ENCODE measurements around the gene MCC.

MCC gene

GRCh38 chr5:113020461-113021273 is 467.6 kb downstream of the MCC start:
- Histone ChIP-seq H3K9me3 (ENCODE audit: insufficient read depth, low read length) (no peaks in the 10 kb centered on the region), H3K9ac (ENCODE audit: insufficient read length, low read depth) (no peak overlapping the region), H3K27me3 (ENCODE audit: insufficient read depth, insufficient read length) (no peaks in the 10 kb centered on the region), H3K4me1 (ENCODE audit: insufficient read depth, insufficient read length) (no peaks in the 10 kb centered on the region), H3K4me3 (ENCODE audit: insufficient read length, low read depth) (no peak overlapping the region), H3K36me3 (ENCODE audit: insufficient read depth, insufficient read length, low read length) (peaks cover 45% of the 10 kb centered on the region)
- DNase-seq (ENCODE audit: low read depth, low spot score): no peak
- TF ChIP-seq YY1 (IDR thresholded peaks at IDR 0.05; ENCODE audit: insufficient read depth, insufficient read length) (no peak), ZNF274 (IDR thresholded peaks at IDR 0.05; ENCODE audit: low read depth, low read length) (no peak), SUZ12 (IDR thresholded peaks at IDR 0.05; ENCODE audit: extremely low read depth, insufficient read depth, insufficient read length) (no peak)

GRCh38 chr5:113017881-113018635 is 470.2 kb downstream of the MCC start:
- H3K27me3 ChIP-seq (ENCODE audit: insufficient read depth, insufficient read length): no peaks in the 10 kb centered on the region
- H3K36me3 ChIP-seq (ENCODE audit: insufficient read depth, insufficient read length, low read length): peaks cover 54% of the 10 kb centered on the region
- TF ChIP-seq SUZ12 (IDR thresholded peaks at IDR 0.05; ENCODE audit: extremely low read depth, insufficient read depth, insufficient read length): no peak
- no peak for TF ChIP-seq ZNF274 (IDR thresholded peaks at IDR 0.05; ENCODE audit: low read depth, low read length)
- TF ChIP-seq YY1 (IDR thresholded peaks at IDR 0.05; ENCODE audit: insufficient read depth, insufficient read length): no peak
- H3K4me3 ChIP-seq (ENCODE audit: insufficient read length, low read depth): no peak overlapping the region
- no peaks in the 10 kb centered on the region for H3K4me1 ChIP-seq (ENCODE audit: insufficient read depth, insufficient read length)
- no peaks in the 10 kb centered on the region for H3K9me3 ChIP-seq (ENCODE audit: insufficient read depth, low read length)
- no peak overlapping the region for H3K9ac ChIP-seq (ENCODE audit: insufficient read length, low read depth)
- DNase-seq (ENCODE audit: low read depth, low spot score): no peak

- Histone ChIP-seq H3K4me3 (ENCODE audit: insufficient read length, low read depth) (no peak overlapping the region), H3K36me3 (ENCODE audit: insufficient read depth, insufficient read length, low read length) (peaks cover 77% of the 10 kb centered on the region), H3K9me3 (ENCODE audit: insufficient read depth, low read length) (no peaks in the 10 kb centered on the region), H3K27me3 (ENCODE audit: insufficient read depth, insufficient read length) (no peaks in the 10 kb centered on the region), H3K9ac (ENCODE audit: insufficient read length, low read depth) (no peak overlapping the region), H3K4me1 (ENCODE audit: insufficient read depth, insufficient read length) (no peaks in the 10 kb centered on the region)
- no peak for DNase-seq (ENCODE audit: low read depth, low spot score)
- no peak for TF ChIP-seq ZNF274 (IDR thresholded peaks at IDR 0.05; ENCODE audit: low read depth, low read length)
These were observed 482.8 kb downstream of the MCC start for GRCh38 chr5:113005454-113005853.

GRCh38 chr5:113003763-113004162 is 484.5 kb downstream of the MCC start:
- no peak overlapping the region for H3K4me3 ChIP-seq (ENCODE audit: insufficient read length, low read depth)
- no peaks in the 10 kb centered on the region for H3K4me1 ChIP-seq (ENCODE audit: insufficient read depth, insufficient read length)
- DNase-seq (ENCODE audit: low read depth, low spot score): no peak
- TF ChIP-seq YY1 (IDR thresholded peaks at IDR 0.05; ENCODE audit: insufficient read depth, insufficient read length): no peak
- TF ChIP-seq SUZ12 (IDR thresholded peaks at IDR 0.05; ENCODE audit: extremely low read depth, insufficient read depth, insufficient read length): no peak
- TF ChIP-seq ZNF274 (IDR thresholded peaks at IDR 0.05; ENCODE audit: low read depth, low read length): no peak
- H3K36me3 ChIP-seq (ENCODE audit: insufficient read depth, insufficient read length, low read length): peaks cover 70% of the 10 kb centered on the region
- no peak overlapping the region for H3K9ac ChIP-seq (ENCODE audit: insufficient read length, low read depth)
- no peaks in the 10 kb centered on the region for H3K27me3 ChIP-seq (ENCODE audit: insufficient read depth, insufficient read length)
- H3K9me3 ChIP-seq (ENCODE audit: insufficient read depth, low read length): no peaks in the 10 kb centered on the region

GRCh38 chr5:113002423-113002822 is 485.8 kb downstream of the MCC start:
- no peaks in the 10 kb centered on the region for H3K4me1 ChIP-seq (ENCODE audit: insufficient read depth, insufficient read length)
- TF ChIP-seq YY1 (IDR thresholded peaks at IDR 0.05; ENCODE audit: insufficient read depth, insufficient read length) (no peak), ZNF274 (IDR thresholded peaks at IDR 0.05; ENCODE audit: low read depth, low read length) (no peak), SUZ12 (IDR thresholded peaks at IDR 0.05; ENCODE audit: extremely low read depth, insufficient read depth, insufficient read length) (no peak)
- no peaks in the 10 kb centered on the region for H3K27me3 ChIP-seq (ENCODE audit: insufficient read depth, insufficient read length)
- H3K36me3 ChIP-seq (ENCODE audit: insufficient read depth, insufficient read length, low read length): peaks cover 62% of the 10 kb centered on the region
- H3K9ac ChIP-seq (ENCODE audit: insufficient read length, low read depth): no peak overlapping the region
- H3K4me3 ChIP-seq (ENCODE audit: insufficient read length, low read depth): no peak overlapping the region
- DNase-seq (ENCODE audit: low read depth, low spot score): no peak
- no peaks in the 10 kb centered on the region for H3K9me3 ChIP-seq (ENCODE audit: insufficient read depth, low read length)

- Histone ChIP-seq H3K4me3 (ENCODE audit: insufficient read length, low read depth) (no peak overlapping the region), H3K36me3 (ENCODE audit: insufficient read depth, insufficient read length, low read length) (peaks cover 66% of the 10 kb centered on the region), H3K27me3 (ENCODE audit: insufficient read depth, insufficient read length) (no peaks in the 10 kb centered on the region), H3K9ac (ENCODE audit: insufficient read length, low read depth) (no peak overlapping the region), H3K9me3 (ENCODE audit: insufficient read depth, low read length) (no peaks in the 10 kb centered on the region), H3K4me1 (ENCODE audit: insufficient read depth, insufficient read length) (no peaks in the 10 kb centered on the region)
- TF ChIP-seq YY1 (IDR thresholded peaks at IDR 0.05; ENCODE audit: insufficient read depth, insufficient read length): no peak
- TF ChIP-seq ZNF274 (IDR thresholded peaks at IDR 0.05; ENCODE audit: low read depth, low read length): no peak
- TF ChIP-seq SUZ12 (IDR thresholded peaks at IDR 0.05; ENCODE audit: extremely low read depth, insufficient read depth, insufficient read length): no peak
- no peak for DNase-seq (ENCODE audit: low read depth, low spot score)
These were observed 487.8 kb downstream of the MCC start for GRCh38 chr5:113000466-113000865.

- Histone ChIP-seq H3K4me3 (ENCODE audit: insufficient read length, low read depth) (no peak overlapping the region), H3K9ac (ENCODE audit: insufficient read length, low read depth) (no peak overlapping the region), H3K36me3 (ENCODE audit: insufficient read depth, insufficient read length, low read length) (peaks cover 50% of the 10 kb centered on the region), H3K27me3 (ENCODE audit: insufficient read depth, insufficient read length) (no peaks in the 10 kb centered on the region), H3K9me3 (ENCODE audit: insufficient read depth, low read length) (no peaks in the 10 kb centered on the region), H3K4me1 (ENCODE audit: insufficient read depth, insufficient read length) (no peaks in the 10 kb centered on the region)
- TF ChIP-seq SUZ12 (IDR thresholded peaks at IDR 0.05; ENCODE audit: extremely low read depth, insufficient read depth, insufficient read length) (no peak), YY1 (IDR thresholded peaks at IDR 0.05; ENCODE audit: insufficient read depth, insufficient read length) (no peak), ZNF274 (IDR thresholded peaks at IDR 0.05; ENCODE audit: low read depth, low read length) (no peak)
- no peak for DNase-seq (ENCODE audit: low read depth, low spot score)
These were observed 490.0 kb downstream of the MCC start for GRCh38 chr5:112998296-112998695.
